Right hindlimb (tissue), 1 donor: Measurements from ENCODE around the gene SLX4IP.

Experiments used
- DNase-seq: peaks from one replicate; pipeline ENCODE4 v3.0.0-alpha.2; 2018

The SLX4IP gene

DNA sequence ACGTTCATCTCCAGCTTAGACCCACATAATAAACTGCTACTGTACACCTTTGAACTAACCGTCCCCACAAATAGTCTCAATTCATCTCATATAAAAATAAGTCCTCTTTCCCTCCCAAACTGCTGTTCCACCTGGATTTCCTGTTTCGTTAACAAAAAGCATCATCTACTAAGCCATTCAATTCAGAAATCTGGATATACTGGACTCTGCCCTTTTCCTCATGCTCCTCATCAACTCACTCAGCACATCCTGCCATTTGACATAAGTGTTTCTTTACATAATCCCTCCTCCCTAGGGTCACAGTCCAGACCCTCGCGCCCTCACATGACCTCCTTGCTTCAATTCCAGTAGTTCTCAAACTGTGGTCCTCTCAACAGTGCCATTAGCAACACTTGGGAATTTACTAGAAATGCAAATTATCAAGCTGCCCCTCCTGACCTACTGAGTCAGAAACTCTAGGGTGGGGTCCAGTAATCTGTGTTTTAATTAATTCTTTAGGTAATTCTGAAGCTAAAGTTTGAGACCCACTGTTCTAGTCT, 5.6 kb upstream of the SLX4IP start:
- no peak for DNase-seq

DNA sequence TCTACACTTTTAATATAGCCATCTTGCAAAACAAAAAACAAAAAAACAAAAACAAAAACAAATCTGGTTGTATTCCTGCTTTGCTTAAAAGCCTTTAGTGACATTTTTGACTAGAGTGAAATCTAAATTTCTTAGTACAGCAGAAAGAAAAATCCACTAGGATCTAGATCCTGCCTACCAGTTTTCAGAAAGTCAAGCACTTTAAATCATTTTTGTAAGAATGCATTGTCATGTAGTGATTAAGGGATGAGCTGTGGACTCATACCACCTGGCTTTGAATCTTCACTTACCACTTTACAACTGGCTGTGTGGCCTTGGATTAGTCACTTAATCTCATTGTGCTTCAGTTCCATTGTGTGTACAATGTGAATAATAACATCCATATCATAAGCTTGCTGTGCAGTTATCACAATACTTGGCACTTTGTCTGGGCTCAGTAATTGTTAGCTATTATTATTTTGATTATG, 5.1 kb upstream of the SLX4IP start:
- no peak for DNase-seq

DNA sequence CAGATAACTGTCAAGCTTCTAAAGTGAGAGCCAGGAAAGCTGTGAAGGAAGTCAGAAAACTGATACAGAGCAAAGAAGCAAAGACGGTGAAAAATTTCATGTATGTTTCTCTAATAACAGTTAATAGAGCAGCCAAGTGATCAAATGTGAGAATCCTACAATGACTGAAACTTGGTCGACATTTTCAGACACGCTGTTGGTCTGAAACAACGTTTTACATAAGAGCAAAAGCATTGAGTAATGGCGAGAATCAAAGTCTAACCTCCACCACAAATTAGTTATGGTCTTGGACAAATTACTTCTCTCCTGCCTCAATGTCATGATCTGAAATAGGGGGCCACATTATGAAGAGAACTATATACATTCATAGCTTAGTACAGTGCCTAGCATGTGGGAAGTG, 4.4 kb upstream of the SLX4IP start:
- no peak for DNase-seq

DNA sequence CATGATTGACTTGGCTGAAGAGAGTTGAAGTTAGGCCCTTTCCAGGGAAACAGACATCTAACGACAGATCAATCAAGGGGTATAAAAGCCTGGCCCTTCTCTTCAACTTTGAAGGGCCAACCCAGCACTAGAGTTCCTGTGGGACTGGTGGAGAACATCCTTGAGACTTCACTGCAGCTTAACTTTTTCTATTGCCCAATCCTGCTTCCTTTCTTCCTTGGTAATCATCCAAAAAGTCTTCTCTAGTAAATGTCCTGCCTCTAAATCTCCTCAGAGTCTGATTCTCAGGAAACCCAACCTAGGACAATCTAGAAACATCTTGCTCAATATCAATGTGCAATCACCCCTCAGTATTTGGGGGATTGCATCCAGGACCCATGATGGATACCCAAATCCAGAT, 3.0 kb upstream of the SLX4IP start:
- DNase-seq = no peak

DNA sequence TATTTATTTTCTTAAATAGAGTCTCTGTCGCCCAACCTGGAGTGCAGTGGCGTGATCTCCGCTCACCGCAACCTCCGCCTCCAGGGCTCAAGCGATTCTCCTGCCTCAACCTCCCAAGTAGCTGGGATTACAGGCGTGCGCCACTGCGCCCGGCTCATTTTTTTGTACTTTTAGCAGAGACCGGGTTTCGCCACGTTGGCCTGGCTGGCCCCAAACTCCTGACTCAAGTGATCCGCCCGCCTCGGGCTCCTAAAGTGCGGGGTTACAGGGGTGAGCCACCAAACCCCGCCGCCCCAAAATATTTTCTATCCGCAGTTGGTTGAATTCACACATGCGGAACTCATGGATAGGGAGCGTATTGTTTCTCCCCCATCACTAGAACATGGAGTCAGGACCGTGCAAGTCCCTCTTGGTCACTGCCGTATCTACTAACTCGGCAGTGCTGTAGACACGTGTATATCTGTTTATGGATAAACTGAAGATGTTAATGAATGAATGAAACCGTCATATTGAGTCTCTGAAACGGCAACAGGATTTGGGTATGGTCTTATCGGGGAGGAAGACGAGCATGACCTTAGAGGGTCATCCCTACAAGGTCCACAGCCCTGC, 2.0 kb upstream of the SLX4IP start:
- DNase-seq = no peak

DNA sequence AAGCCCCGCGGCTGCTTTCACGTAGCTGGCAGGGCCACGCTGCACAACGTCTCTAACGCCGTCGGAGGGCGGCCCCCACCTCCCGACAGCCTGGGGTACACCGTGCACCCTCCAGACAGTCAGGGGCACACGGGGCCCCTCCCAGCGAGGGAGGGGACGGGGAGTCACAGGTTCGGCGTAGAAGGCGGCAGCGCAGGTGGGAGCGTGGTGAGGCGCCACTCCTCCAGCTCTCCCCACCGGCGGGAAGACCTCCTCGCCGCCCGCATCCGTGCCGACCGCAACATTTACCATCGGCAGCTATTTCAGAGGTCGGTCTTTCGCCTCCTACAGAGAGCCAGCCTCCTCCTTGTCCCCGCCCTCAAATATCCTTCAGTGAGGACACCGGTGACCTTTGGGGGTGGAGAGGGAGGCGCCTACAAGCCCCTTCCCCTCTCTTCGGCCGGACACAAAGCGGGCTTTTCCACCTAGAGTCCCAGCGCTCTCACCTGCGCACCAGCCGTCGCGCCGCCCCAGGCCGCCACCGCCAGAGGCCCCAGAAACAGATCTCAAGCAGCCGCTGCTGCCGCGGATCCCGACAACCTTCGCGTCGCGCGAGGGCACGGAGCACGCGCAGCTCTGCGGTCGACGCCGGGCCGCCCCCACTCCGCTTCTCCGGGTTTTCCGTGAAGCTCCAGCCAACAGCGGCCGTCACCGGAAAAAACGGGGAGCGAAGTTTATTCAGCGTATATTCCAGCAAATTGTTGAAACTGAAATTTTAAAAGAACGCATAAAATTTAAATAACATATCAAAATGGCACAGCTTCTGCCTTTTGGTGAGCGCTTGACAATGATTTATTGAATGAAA, 1.3 kb upstream of the SLX4IP start, which contains the start of gene MKKS:
Gene MKKS, minus strand, starts transcription at position 600 of the 844 bp plus-strand sequence. CDS start 20,708 bp downstream, outside the sequence.
- DNase-seq = peak; percentile 95

DNA sequence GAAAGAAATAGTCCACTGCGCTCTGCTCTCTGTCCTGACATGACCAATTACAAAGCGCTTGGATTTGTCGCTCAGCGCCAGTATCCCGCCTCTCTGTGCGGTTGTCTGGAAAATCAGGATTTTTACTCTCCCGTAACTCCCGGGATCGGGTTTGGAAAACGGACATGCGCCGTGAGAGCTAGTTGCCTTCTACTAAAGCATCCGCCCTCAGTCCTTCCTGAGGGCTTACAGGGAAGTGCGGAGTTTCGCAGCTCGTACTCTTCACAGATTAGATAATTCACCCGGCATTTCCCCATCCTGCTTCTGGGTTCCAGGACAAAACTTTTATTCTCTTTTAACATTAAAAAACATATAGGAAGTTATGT, 656 bp upstream of the SLX4IP start:
- peak; percentile 98 for DNase-seq

DNA sequence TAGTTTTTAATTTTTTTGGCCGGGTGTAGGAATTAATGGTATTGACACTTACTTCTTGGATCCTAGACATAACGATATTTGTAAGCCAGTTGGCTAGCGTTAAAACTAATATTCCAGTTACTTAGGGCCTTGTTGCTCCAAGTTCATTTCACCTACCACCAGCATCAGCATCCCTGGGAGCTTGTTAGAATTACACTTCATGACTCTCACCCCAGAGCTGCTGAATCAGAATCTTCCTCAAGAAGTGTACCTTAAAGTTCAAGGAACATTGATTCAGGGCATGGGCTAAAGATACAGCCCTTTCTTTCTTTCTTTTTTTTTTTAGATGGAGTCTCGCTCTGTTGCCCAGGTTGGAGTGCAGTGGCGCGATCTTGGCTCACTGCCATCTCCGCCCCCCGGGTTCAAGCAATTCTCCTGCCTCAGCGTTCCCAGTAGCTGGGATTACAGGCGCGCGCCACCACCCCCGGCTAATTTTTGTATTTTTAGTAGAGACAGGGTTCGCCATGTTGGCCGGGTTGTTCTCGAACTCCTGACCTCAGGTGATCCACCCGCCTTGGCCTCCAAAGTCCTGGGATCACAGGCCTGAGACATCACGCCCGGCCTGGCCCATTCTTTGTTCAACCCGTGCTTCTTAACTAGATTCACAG, 1.1 kb downstream of the SLX4IP start:
- no peak for DNase-seq

DNA sequence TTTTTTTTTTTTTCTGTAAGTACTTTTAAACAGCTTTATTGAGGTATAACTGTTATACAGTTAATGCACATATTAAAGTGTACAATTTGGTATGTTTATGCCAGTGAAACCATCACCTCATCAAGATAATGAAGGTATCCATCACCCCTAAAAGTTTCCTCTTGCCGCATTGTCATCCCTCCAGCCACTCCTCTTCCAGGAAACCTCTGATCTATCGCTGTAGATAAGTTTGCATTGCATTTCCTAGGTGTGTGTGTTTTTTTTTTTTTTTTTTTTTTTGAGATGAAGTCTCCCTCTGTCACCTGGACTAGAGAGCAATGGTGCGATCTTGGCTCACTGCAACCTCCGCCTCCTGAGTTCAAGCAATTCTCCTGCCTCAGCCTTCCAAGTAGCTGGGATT, 3.1 kb downstream of the SLX4IP start:
- no peak for DNase-seq

DNA sequence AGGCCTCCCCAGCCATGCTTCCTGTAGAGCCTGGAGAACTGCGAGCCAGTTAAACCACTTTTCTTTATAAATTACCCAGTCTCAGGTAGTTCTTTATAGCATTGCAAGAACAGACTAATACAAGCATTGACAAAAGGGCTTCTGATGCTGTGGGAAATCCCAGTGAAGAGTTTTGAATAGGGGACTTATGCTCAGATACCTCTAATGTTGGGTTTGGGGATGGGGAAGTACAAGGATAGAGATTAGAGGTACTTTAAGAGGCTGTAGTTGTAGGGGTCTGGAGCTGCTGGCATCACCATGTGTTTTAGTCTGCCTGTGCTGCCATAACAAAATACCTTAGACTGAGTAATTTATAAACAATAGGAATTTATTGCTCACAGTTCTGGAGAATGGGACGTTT, 8.8 kb downstream of the SLX4IP start:
- DNase-seq = no peak

DNA sequence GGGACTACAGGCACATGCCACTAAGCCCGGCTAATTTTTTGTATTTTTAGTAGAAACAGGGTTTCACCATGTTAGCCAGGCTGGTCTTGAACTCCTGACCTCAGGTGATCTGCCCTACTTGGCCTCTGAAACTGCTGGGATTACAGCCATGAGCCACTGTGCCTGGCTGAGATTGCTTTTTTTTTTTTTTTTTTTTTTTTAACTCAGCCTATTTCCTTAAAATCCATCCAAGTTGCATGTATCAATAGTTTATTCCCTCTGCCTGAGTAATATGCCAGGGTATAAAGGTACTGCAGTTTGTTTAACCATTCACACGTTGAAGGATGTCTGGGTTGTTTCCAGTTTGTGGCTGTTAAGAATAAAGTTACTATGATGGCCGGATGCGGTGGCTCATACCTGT, 10.7 kb downstream of the SLX4IP start:
- no peak for DNase-seq

DNA sequence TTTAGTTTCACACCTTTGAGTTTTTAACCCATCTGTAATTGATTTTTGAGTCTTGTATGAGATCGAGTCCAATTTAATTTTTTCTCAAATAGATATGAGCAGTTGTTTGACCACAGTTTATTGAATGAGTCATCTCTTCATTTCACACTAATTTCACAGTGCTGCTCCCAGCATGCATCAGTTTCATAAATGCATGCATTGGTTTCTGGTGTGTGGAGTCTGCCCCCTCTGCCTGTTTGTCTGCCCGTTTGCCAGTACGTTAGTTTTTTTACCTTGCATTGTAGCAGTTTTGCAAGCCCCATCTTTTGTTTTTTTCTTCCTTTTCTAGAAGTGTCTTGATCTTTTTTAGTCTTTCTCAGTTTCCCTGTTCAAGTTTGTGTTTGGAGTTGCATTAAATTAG, 11.9 kb downstream of the SLX4IP start:
- DNase-seq = no peak

DNA sequence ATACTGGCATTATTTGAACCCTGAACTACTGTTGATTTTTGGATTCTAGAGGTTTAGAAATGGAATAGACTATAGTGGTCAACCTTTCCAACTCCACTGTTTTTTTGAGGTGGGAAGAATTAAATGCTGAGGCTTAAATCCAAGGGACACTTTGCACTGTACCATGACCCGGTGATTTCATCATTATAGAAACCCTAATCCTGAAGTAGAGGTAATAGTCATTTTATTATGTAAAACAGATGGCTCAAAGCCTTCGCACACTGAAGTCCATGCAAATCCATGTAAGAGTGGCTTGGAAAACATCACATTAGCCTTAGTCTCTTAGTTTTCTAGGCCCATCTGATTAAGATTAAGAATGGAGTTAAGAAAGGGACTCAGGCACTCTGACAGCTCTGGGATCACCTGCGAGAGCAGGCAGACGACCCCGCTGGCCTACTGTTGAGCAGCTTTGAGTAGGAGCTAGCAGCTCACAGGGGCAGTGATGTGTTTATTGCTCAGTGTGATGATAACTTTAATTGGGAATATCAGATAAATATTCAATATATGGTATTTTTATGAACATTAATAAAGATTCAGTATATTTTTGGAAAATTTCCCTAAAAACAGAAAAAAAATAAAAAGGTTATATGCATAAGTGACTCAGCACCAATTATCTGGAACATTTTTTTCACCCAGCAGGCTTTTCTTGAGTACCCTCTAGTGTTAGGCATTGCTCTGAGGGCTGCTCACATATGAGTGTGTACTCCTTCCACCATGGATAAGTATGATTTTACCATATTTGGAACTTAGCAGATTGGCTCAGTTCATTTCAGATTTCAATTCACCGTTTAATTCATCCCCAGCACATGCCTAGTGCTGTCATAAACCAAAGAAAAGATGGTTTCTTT, 13.4 kb downstream of the SLX4IP start:
- DNase-seq = no peak

DNA sequence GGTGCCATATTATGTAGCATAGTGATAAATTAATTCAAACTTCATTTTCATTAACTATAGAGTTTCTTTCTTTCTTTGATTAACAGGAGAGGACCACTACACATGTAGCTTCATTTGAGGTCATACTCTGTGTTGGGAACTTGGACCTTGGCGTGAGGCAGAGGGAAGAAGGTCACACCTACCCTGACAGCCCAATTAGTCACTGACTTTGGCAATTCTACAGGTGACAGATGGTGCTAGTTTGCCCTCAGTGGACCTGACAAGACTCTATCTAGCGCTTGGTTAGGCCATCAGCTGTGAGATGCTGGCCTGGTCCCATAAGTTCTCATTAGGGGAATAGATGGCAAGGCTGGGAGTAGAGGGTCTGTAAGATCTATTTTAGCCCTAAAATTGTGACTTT, 14.2 kb downstream of the SLX4IP start:
- DNase-seq = no peak

DNA sequence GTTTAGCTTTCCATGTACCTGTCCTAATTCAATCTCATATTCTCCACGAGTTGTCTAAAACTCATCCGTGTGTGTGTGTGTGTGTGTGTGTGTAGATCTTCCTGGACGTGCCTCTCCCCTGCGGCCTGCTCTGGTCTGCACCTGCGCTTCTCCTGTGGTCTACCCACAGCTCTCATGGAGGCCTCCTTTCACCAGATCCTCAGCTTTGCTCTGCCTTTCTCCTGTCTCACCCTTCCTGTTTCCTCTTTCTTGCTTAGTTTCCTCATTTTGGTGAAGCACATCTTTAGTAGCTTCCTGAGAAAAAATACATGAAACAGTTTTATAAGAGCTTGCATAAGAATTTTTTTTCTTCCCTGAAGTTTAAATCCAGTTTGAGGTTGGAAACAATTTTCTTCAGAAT, 18.1 kb downstream of the SLX4IP start:
- no peak for DNase-seq

DNA sequence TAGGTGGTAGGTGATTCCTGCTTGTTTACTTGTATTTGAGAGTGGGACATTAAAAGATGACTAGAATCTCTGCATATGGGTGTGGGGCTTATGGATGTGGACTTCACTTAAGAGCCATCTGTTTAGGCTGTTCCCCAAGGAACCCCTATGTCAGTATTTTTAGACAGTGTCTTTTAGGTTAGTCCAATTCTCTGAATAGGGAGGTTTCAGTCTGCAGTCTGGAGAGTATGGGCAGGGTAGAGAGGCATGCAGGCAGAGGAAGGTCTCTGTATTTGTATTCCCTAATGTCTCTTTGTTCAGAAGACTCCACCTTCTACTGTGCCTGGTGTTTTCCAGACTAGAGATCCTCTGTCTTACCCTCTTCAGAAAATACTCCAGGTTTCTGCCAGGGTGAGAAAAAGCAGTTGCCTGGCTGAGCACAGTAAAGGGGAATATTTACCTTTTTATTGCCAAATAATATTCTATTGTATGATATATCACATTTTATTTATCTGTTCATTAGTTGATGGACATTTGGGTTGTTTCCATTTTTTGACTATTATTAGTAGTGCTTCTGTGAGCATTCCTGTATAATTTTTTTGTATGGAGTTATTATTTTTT, 19.1 kb downstream of the SLX4IP start:
- no peak for DNase-seq

DNA sequence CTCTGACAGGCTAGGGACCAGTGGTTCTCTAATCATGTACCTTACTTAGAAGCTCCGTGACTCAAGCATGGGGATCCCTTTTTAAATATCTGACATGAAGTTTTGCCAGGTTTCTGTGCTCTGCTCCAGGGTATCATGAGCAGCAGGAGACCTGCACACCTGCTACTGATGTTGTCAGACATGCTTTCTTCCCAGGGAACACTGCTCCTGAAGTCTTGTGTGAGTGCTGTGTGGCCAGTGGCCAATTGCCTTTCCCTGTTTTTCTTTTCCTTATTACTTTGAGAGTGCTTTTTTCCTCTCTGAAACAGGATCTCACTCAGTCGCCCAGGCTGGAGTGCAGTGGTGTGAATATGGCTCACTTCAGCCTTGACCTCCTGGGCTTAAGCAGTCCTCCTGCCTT, 26.4 kb downstream of the SLX4IP start:
- no peak for DNase-seq

DNA sequence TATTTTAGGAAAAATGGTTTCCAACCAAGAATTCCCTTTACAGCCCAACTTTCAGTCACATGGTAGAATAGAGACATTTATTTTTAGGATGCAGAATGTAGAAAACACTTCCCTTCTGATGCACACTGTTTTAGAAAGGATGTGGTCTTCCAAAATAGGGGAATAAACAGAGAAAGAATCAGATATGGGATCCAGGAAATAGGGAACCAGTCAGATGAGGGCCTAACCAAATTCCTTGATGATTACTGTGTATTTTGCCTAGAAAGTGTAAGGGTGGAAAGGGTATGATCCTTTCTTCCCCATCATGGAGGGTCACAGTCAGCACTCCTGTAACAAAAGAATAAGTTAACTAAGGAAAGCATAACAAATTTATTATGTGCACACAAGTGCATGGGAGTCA, 27.4 kb downstream of the SLX4IP start:
- no peak for DNase-seq

DNA sequence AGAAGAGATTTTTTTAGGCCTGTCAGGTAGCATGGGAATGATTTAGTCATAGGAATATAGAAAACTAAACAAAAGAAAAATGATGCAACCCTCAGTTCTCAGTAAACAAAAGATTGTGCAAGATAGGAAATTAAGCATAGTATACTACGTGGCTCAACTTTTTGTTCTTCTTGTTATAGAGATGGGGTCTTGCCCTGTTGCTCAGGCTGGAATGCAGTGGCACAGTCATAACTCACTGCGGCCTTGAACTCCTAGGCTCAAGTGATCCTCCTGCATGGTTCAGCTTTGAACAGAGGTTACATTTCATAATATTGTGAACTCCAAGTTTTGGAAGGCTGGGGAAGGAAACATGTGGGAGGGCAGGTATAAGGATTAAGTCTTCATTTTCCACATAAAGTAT, 28.5 kb downstream of the SLX4IP start:
- no peak for DNase-seq

DNA sequence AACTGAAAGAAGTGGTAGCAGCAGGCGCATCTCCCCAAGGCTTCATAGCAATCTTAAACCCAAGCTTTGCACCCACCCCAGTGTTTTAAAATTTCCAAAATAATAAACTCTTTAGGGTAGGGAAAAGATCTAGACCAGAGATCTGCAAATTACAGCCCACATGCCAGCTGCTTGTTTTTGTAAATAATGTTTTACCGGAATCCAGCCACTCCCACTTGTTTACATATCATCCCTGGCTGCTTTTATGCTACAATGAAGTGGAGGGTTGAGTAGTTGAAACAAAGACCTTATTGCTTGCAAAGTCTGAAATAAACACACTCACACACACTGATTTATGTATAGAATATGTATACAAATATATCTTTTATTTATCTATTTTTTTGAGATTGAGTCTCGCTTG, 30.0 kb downstream of the SLX4IP start:
- no peak for DNase-seq

DNA sequence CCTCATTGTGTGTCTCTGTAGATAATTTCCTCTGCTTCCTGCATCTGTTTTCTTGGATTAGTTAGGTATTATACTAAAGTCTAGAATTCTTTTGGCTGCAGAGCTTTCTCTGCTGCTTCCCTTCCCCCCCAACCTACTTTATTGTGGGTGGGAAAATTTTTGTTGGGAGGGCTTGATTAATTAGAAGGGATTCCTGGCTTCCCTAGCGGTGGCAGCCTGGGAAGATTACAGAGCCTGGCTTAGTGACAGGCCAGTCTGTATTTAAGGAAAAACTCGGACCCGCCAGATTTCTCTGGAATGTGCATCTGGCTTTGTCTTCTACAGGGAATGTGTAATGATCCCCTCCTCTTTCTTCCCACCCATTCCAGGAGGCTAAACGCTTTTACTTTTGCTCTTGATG, 31.2 kb downstream of the SLX4IP start:
- DNase-seq = peak; percentile 83

DNA sequence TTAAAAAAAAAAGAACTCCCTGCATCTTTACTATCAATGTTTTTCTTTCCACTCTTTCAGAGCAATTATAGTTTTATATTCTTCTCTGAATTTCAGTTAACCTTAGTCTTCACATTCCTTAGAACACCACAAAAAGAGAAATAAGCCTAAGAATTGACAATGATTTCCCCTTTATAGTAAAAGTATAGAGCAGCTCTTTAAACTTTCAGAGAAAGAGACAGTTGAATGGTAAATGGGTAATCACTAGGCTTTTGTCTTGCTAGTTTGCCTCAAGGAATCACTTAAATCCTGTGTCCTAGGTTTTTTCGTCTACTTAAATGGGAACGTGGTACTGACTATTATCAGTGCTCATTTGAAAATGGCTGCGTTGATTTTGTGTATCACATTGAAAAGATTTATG, 31.8 kb downstream of the SLX4IP start:
- DNase-seq = no peak
